ENCODE measurements around the gene PM20D1. TPM values are rescaled to one million over a fixed set of nuclear protein-coding genes. Genes with fewer than 3 reads are reported as not detected.

PM20D1 gene
- total and polyA plus RNA-seq, 5 donors from 2014 or later: 2.3 to 3.9 (median 3.8) TPM

- Histone ChIP-seq H3K27me3 (ENCODE audit: control insufficient read depth, insufficient read depth, low read length) (no peaks in the 10 kb centered on the region), H3K27ac (ENCODE audit: insufficient read depth, low read length, poor library complexity, severe bottlenecking) (no peak overlapping the region), H3K4me3 (ENCODE audit: low read depth, low read length) (no peak overlapping the region), H3K36me3 (ENCODE audit: control insufficient read depth, insufficient read depth, low read length) (peaks cover 17% of the 10 kb centered on the region), H3K4me1 (ENCODE audit: control insufficient read depth, insufficient read depth, low read length, poor library complexity, severe bottlenecking) (peaks cover 55% of the 10 kb centered on the region), H3K9me3 (ENCODE audit: control insufficient read depth in 2 of 2, low read length in 2 of 2) (no peaks in the 10 kb centered on the region)
- H3K4me1 Mint-ChIP-seq: peaks cover 0 to 74% (median 52%) of the 10 kb centered on the region in 4 donors
- DNase-seq (no peak), ATAC-seq (ENCODE audit: low read depth in 2 of 2) (no peak)
- H3K9me3 Mint-ChIP-seq: peaks cover 0 to 1% (median 0%) of the 10 kb centered on the region in 7 donors
- H3K27ac Mint-ChIP-seq: peak overlapping the region in 2 of 3 donors; percentile 4 to 89
- H3K4me3 Mint-ChIP-seq: peak overlapping the region in 3 of 4 donors; percentile 2 to 47 (median 10)
- H3K27me3 Mint-ChIP-seq: no peaks in the 10 kb centered on the region
- peaks cover 12% of the 10 kb centered on the region for H3K36me3 Mint-ChIP-seq
These were observed 45.9 kb downstream of the PM20D1 start for GRCh38 chr1:205803986-205804385.

GRCh38 chr1:205802060-205802459, 47.9 kb downstream of the PM20D1 start:
- ATAC-seq (ENCODE audit: low read depth in 2 of 2) (no peak), DNase-seq (no peak)
- Histone ChIP-seq H3K4me3 (ENCODE audit: low read depth, low read length) (no peak overlapping the region), H3K36me3 (ENCODE audit: control insufficient read depth, insufficient read depth, low read length) (peaks cover 34% of the 10 kb centered on the region), H3K27ac (ENCODE audit: insufficient read depth, low read length, poor library complexity, severe bottlenecking) (no peak overlapping the region), H3K9me3 (ENCODE audit: control insufficient read depth in 2 of 2, low read length in 2 of 2) (no peaks in the 10 kb centered on the region), H3K4me1 (ENCODE audit: control insufficient read depth, insufficient read depth, low read length, poor library complexity, severe bottlenecking) (peaks cover 35% of the 10 kb centered on the region), H3K27me3 (ENCODE audit: control insufficient read depth, insufficient read depth, low read length) (no peaks in the 10 kb centered on the region)
- Mint-ChIP-seq H3K9me3 (peaks cover 0 to 1% (median 0%) of the 10 kb centered on the region in 7 donors), H3K36me3 (peaks cover 20% of the 10 kb centered on the region), H3K4me1 (peaks cover 0 to 58% (median 36%) of the 10 kb centered on the region in 4 donors), H3K27me3 (no peaks in the 10 kb centered on the region), H3K27ac (peak overlapping the region; percentile 38 to 63 (median 42)), H3K4me3 (no peak overlapping the region)

- Mint-ChIP-seq H3K9me3 (peaks cover 0 to 1% (median 0%) of the 10 kb centered on the region in 7 donors), H3K4me3 (no peak overlapping the region), H3K27ac (peak overlapping the region in 2 of 3 donors; percentile 42 to 63), H3K27me3 (no peaks in the 10 kb centered on the region), H3K4me1 (peaks cover 0 to 49% (median 28%) of the 10 kb centered on the region in 4 donors), H3K36me3 (peaks cover 24% of the 10 kb centered on the region)
- Histone ChIP-seq H3K4me1 (ENCODE audit: control insufficient read depth, insufficient read depth, low read length, poor library complexity, severe bottlenecking) (peaks cover 26% of the 10 kb centered on the region), H3K27ac (ENCODE audit: insufficient read depth, low read length, poor library complexity, severe bottlenecking) (no peak overlapping the region), H3K4me3 (ENCODE audit: low read depth, low read length) (no peak overlapping the region), H3K9me3 (ENCODE audit: control insufficient read depth in 2 of 2, low read length in 2 of 2) (no peaks in the 10 kb centered on the region), H3K36me3 (ENCODE audit: control insufficient read depth, insufficient read depth, low read length) (peaks cover 43% of the 10 kb centered on the region), H3K27me3 (ENCODE audit: control insufficient read depth, insufficient read depth, low read length) (no peaks in the 10 kb centered on the region)
- DNase-seq: no peak
- no peak for ATAC-seq (ENCODE audit: low read depth in 2 of 2)
These were observed 48.8 kb downstream of the PM20D1 start for GRCh38 chr1:205800981-205801703.

- H3K4me1 ChIP-seq (ENCODE audit: control insufficient read depth, insufficient read depth, low read length, poor library complexity, severe bottlenecking): peaks cover 19% of the 10 kb centered on the region
- Mint-ChIP-seq H3K36me3 (peaks cover 24% of the 10 kb centered on the region), H3K4me3 (no peak overlapping the region), H3K27ac (no peak overlapping the region), H3K27me3 (no peaks in the 10 kb centered on the region), H3K4me1 (peaks cover 0 to 41% (median 21%) of the 10 kb centered on the region in 4 donors), H3K9me3 (no peaks in the 10 kb centered on the region)
- no peaks in the 10 kb centered on the region for H3K9me3 ChIP-seq (ENCODE audit: control insufficient read depth in 2 of 2, low read length in 2 of 2)
- no peak overlapping the region for H3K27ac ChIP-seq (ENCODE audit: insufficient read depth, low read length, poor library complexity, severe bottlenecking)
- H3K4me3 ChIP-seq (ENCODE audit: low read depth, low read length): no peak overlapping the region
- H3K27me3 ChIP-seq (ENCODE audit: control insufficient read depth, insufficient read depth, low read length): no peaks in the 10 kb centered on the region
- DNase-seq (no peak), ATAC-seq (ENCODE audit: low read depth in 2 of 2) (no peak)
- H3K36me3 ChIP-seq (ENCODE audit: control insufficient read depth, insufficient read depth, low read length): peaks cover 50% of the 10 kb centered on the region
These were observed 49.5 kb downstream of the PM20D1 start for GRCh38 chr1:205800427-205800826.

- no peaks in the 10 kb centered on the region for H3K9me3 ChIP-seq (ENCODE audit: control insufficient read depth in 2 of 2, low read length in 2 of 2)
- peaks cover 0 to 23% (median 8%) of the 10 kb centered on the region in 4 donors for H3K4me1 Mint-ChIP-seq
- H3K27me3 ChIP-seq (ENCODE audit: control insufficient read depth, insufficient read depth, low read length): no peaks in the 10 kb centered on the region
- H3K4me3 ChIP-seq (ENCODE audit: low read depth, low read length): no peak overlapping the region
- H3K36me3 Mint-ChIP-seq: peaks cover 28% of the 10 kb centered on the region
- DNase-seq (peak in 1 of 3 donors; percentile 16), ATAC-seq (ENCODE audit: low read depth in 2 of 2) (no peak)
- no peak overlapping the region for H3K27ac Mint-ChIP-seq
- no peak overlapping the region for H3K4me3 Mint-ChIP-seq
- no peaks in the 10 kb centered on the region for H3K9me3 Mint-ChIP-seq
- peaks cover under 1% of the 10 kb centered on the region for H3K4me1 ChIP-seq (ENCODE audit: control insufficient read depth, insufficient read depth, low read length, poor library complexity, severe bottlenecking)
- H3K27me3 Mint-ChIP-seq: no peaks in the 10 kb centered on the region
- no peak overlapping the region for H3K27ac ChIP-seq (ENCODE audit: insufficient read depth, low read length, poor library complexity, severe bottlenecking)
- H3K36me3 ChIP-seq (ENCODE audit: control insufficient read depth, insufficient read depth, low read length): peaks cover 67% of the 10 kb centered on the region
These were observed 51.4 kb downstream of the PM20D1 start for GRCh38 chr1:205798577-205798976.

- no peak overlapping the region for H3K27ac Mint-ChIP-seq
These were observed 52.8 kb downstream of the PM20D1 start for GRCh38 chr1:205797168-205797567.

GRCh38 chr1:205794011-205794730, 55.8 kb downstream of the PM20D1 start:
- H3K27me3 ChIP-seq (ENCODE audit: control insufficient read depth, insufficient read depth, low read length): no peaks in the 10 kb centered on the region
- H3K36me3 ChIP-seq (ENCODE audit: control insufficient read depth, insufficient read depth, low read length): peaks cover 88% of the 10 kb centered on the region
- Mint-ChIP-seq H3K4me3 (no peak overlapping the region), H3K27me3 (no peaks in the 10 kb centered on the region), H3K9me3 (no peaks in the 10 kb centered on the region), H3K27ac (peak overlapping the region in 1 of 3 donors; percentile 75), H3K4me1 (peaks cover 0 to 5% (median 0%) of the 10 kb centered on the region in 4 donors), H3K36me3 (peaks cover 49% of the 10 kb centered on the region)
- no peaks in the 10 kb centered on the region for H3K4me1 ChIP-seq (ENCODE audit: control insufficient read depth, insufficient read depth, low read length, poor library complexity, severe bottlenecking)
- H3K4me3 ChIP-seq (ENCODE audit: low read depth, low read length): no peak overlapping the region
- ATAC-seq (ENCODE audit: low read depth in 2 of 2) (no peak), DNase-seq (no peak)
- no peak overlapping the region for H3K27ac ChIP-seq (ENCODE audit: insufficient read depth, low read length, poor library complexity, severe bottlenecking)
- H3K9me3 ChIP-seq (ENCODE audit: control insufficient read depth in 2 of 2, low read length in 2 of 2): no peaks in the 10 kb centered on the region

More at GRCh38 chr1:205797168-205797567, 52.8 kb downstream of the PM20D1 start:
- peaks cover 78% of the 10 kb centered on the region for H3K36me3 ChIP-seq (ENCODE audit: control insufficient read depth, insufficient read depth, low read length)
- Mint-ChIP-seq H3K27me3 (no peaks in the 10 kb centered on the region), H3K4me3 (no peak overlapping the region), H3K4me1 (peaks cover 0 to 11% (median 7%) of the 10 kb centered on the region in 4 donors), H3K9me3 (no peaks in the 10 kb centered on the region), H3K36me3 (peaks cover 34% of the 10 kb centered on the region)
- H3K27me3 ChIP-seq (ENCODE audit: control insufficient read depth, insufficient read depth, low read length): no peaks in the 10 kb centered on the region
- no peaks in the 10 kb centered on the region for H3K9me3 ChIP-seq (ENCODE audit: control insufficient read depth in 2 of 2, low read length in 2 of 2)
- DNase-seq (no peak), ATAC-seq (ENCODE audit: low read depth in 2 of 2) (no peak)
- no peaks in the 10 kb centered on the region for H3K4me1 ChIP-seq (ENCODE audit: control insufficient read depth, insufficient read depth, low read length, poor library complexity, severe bottlenecking)
- H3K27ac ChIP-seq (ENCODE audit: insufficient read depth, low read length, poor library complexity, severe bottlenecking): no peak overlapping the region
- H3K4me3 ChIP-seq (ENCODE audit: low read depth, low read length): no peak overlapping the region

All from CD4-positive, CD25-positive, alpha-beta regulatory T cell (primary cell).